ENCODE results near the gene SMG1.

SMG1 gene

GRCh38 chr16:18943414-18943813 is 17.2 kb upstream of the SMG1 start:
- TF ChIP-seq, protein P1, sequence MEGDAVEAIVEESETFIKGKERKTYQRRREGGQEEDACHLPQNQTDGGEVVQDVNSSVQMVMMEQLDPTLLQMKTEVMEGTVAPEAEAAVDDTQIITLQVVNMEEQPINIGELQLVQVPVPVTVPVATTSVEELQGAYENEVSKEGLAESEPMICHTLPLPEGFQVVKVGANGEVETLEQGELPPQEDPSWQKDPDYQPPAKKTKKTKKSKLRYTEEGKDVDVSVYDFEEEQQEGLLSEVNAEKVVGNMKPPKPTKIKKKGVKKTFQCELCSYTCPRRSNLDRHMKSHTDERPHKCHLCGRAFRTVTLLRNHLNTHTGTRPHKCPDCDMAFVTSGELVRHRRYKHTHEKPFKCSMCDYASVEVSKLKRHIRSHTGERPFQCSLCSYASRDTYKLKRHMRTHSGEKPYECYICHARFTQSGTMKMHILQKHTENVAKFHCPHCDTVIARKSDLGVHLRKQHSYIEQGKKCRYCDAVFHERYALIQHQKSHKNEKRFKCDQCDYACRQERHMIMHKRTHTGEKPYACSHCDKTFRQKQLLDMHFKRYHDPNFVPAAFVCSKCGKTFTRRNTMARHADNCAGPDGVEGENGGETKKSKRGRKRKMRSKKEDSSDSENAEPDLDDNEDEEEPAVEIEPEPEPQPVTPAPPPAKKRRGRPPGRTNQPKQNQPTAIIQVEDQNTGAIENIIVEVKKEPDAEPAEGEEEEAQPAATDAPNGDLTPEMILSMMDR (IDR thresholded peaks at IDR 0.05; ENCODE audit: insufficient read depth, low read depth, low read length, missing control alignments): no peak
- H3K4me3 ChIP-seq (ENCODE audit: low read length): no peak overlapping the region
- DNase-seq (ENCODE audit: low read depth): no peak

- DNase-seq (ENCODE audit: low read depth): peak; percentile 56
- no peak overlapping the region for H3K4me3 ChIP-seq (ENCODE audit: low read length)
- TF ChIP-seq, protein P1 (IDR thresholded peaks at IDR 0.05; ENCODE audit: insufficient read depth, low read depth, low read length, missing control alignments): no peak
Measured at GRCh38 chr16:18942061-18942460, 15.9 kb upstream of the SMG1 start.

GRCh38 chr16:18941471-18941870 is 15.3 kb upstream of the SMG1 start:
- DNase-seq (ENCODE audit: low read depth): no peak
- TF ChIP-seq, protein P1 (IDR thresholded peaks at IDR 0.05; ENCODE audit: insufficient read depth, low read depth, low read length, missing control alignments): no peak
- H3K4me3 ChIP-seq (ENCODE audit: low read length): no peak overlapping the region

GRCh38 chr16:18938986-18939385 is 12.8 kb upstream of the SMG1 start:
- no peak for DNase-seq (ENCODE audit: low read depth)
- no peak overlapping the region for H3K4me3 ChIP-seq (ENCODE audit: low read length)
- TF ChIP-seq, protein P1 (IDR thresholded peaks at IDR 0.05; ENCODE audit: insufficient read depth, low read depth, low read length, missing control alignments): no peak

GRCh38 chr16:18937390-18937789 is 11.2 kb upstream of the SMG1 start:
- TF ChIP-seq, protein P1 (IDR thresholded peaks at IDR 0.05; ENCODE audit: insufficient read depth, low read depth, low read length, missing control alignments): no peak
- no peak overlapping the region for H3K4me3 ChIP-seq (ENCODE audit: low read length)
- no peak for DNase-seq (ENCODE audit: low read depth)

GRCh38 chr16:18936727-18937340 is 10.6 kb upstream of the SMG1 start:
- no peak for DNase-seq (ENCODE audit: low read depth)
- no peak overlapping the region for H3K4me3 ChIP-seq (ENCODE audit: low read length)
- TF ChIP-seq, protein P1 (IDR thresholded peaks at IDR 0.05; ENCODE audit: insufficient read depth, low read depth, low read length, missing control alignments): no peak

DNA sequence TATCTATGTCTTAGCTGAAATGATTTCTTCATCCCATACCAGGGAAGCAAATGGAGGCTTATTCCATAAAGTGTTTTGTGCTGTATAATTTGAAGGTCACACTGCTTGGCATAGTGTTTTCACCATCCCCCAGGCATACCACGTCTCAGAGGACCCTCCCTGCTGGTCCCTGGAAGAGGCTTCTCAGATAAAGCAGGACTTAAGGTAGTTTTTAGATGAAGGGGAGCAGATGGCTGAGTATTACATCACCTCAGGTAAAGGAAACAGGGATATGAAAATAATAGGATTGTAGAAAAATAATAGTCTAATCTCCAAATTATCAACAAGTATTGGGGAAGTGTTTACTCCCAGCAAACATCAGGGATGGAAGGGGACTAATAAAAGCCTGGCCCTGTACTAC is 7.3 kb upstream of the SMG1 start:
- H3K4me3 ChIP-seq (ENCODE audit: low read length): no peak overlapping the region
- TF ChIP-seq, protein P1 (IDR thresholded peaks at IDR 0.05; ENCODE audit: insufficient read depth, low read depth, low read length, missing control alignments): no peak
- DNase-seq (ENCODE audit: low read depth): no peak

Measured in epithelial cell of esophagus (primary cell).